HG02623 (cell line): ENCODE measurements around the gene IFNG.

Experiments
- ATAC-seq: cut with Tn5 transposase; IDR thresholded peaks from one replicate; pipeline ENCODE4 v1.9.1; 2021; ENCODE audit warnings: moderate library complexity; ENCODE audit not compliant: unreplicated experiment

IFNG gene

GRCh38 chr12:68118096-68118755 lies 41.3 kb downstream of the IFNG start:
- no peak for ATAC-seq

- no peak for ATAC-seq
These were observed 41.9 kb downstream of the IFNG start for GRCh38 chr12:68117661-68118060.

- ATAC-seq: no peak
These were observed 44.3 kb downstream of the IFNG start for GRCh38 chr12:68115281-68115680.

GRCh38 chr12:68114606-68115005 lies 44.9 kb downstream of the IFNG start:
- ATAC-seq: no peak

- ATAC-seq: no peak
These were observed 45.9 kb downstream of the IFNG start for GRCh38 chr12:68113644-68114043.

GRCh38 chr12:68111995-68112394 lies 47.5 kb downstream of the IFNG start:
- ATAC-seq: no peak

- ATAC-seq: no peak
These were observed 49.9 kb downstream of the IFNG start for GRCh38 chr12:68109444-68110217.

GRCh38 chr12:68109001-68109400 lies 50.5 kb downstream of the IFNG start:
- no peak for ATAC-seq

- ATAC-seq: no peak
These were observed 52.9 kb downstream of the IFNG start for GRCh38 chr12:68106660-68107059.

- no peak for ATAC-seq
These were observed 53.4 kb downstream of the IFNG start for GRCh38 chr12:68106160-68106559.
